DOHH2 (cell line): ENCODE results near the gene CTSD.

ENCODE experiments used
- H3F3A ChIP-seq: fragments of 200-600 bp; sonication (generic), shearing (Covaris generic); 2 replicates; pipeline ENCODE4 v1.6.0; 2016; ENCODE audit warnings: antibody characterized with exemption, mild to moderate bottlenecking; ENCODE audit not compliant: control insufficient read depth, insufficient read depth
- H3K27ac ChIP-seq: fragments of 200-600 bp; sonication (generic); 2 replicates; pipeline ENCODE4 v1.5.1; 2014; ENCODE audit warnings: low read depth, mild to moderate bottlenecking, low read length, moderate library complexity
- H3K27me3 ChIP-seq: fragments of 200-600 bp; sonication (generic); 2 replicates; pipeline ENCODE4 v1.6.1; 2014; ENCODE audit warnings: mild to moderate bottlenecking, low read length, mixed read lengths; ENCODE audit not compliant: control insufficient read depth
- H3K36me3 ChIP-seq: fragments of 200-600 bp; sonication (generic); 2 replicates; pipeline ENCODE4 v1.6.1; 2014; ENCODE audit warnings: mild to moderate bottlenecking, low read length, moderate library complexity, mixed read lengths; ENCODE audit not compliant: control insufficient read depth
- H3K4me1 ChIP-seq: fragments of 200-600 bp; sonication (generic); 2 replicates; pipeline ENCODE4 v1.6.1; 2014; ENCODE audit warnings: mild to moderate bottlenecking, low read length, mixed read lengths; ENCODE audit not compliant: control insufficient read depth
- H3K4me2 ChIP-seq: fragments of 200-600 bp; sonication (generic); 2 replicates; pipeline ENCODE4 v1.6.0; 2014; ENCODE audit warnings: mild to moderate bottlenecking, low read length, moderate library complexity
- H3K4me3 ChIP-seq: fragments of 200-600 bp; sonication (generic); 2 replicates; pipeline ENCODE4 v1.5.1; 2014; ENCODE audit warnings: mild to moderate bottlenecking, low read length, mixed read lengths
- H3K79me2 ChIP-seq: fragments of 200-600 bp; sonication (generic); 2 replicates; pipeline ENCODE4 v1.6.1; 2014; ENCODE audit warnings: mild to moderate bottlenecking, low read length, mixed read lengths; ENCODE audit not compliant: control insufficient read depth
- H3K9me2 ChIP-seq: fragments of 200-600 bp; sonication (generic); replicated peaks from 2 replicates; pipeline ENCODE4 v1.6.1; 2014; ENCODE audit warnings: mild to moderate bottlenecking, low read length, mixed read lengths; ENCODE audit not compliant: control insufficient read depth
- H3K9me3 ChIP-seq: fragments of 200-600 bp; sonication (generic); 2 replicates; pipeline ENCODE4 v1.6.1; 2014; ENCODE audit warnings: antibody characterized with exemption, low read length, mixed read lengths; ENCODE audit not compliant: control insufficient read depth, insufficient read depth
- H4K20me1 ChIP-seq: fragments of 200-600 bp; sonication (generic); 2 replicates; pipeline ENCODE4 v1.6.0; 2014; ENCODE audit warnings: low read depth, mild to moderate bottlenecking, antibody characterized with exemption, low read length, moderate library complexity; ENCODE audit not compliant: control insufficient read depth, insufficient read depth
- EZH2phosphoT487 ChIP-seq: fragments of 200-600 bp; sonication (generic); IDR thresholded peaks from 2 replicates; pipeline ENCODE4 v1.6.1; 2017; ENCODE audit warnings: borderline replicate concordance, mild to moderate bottlenecking, antibody characterized with exemption, low read length, moderate library complexity, mixed read lengths
- TF ChIP-seq, protein P1 (sequence below): fragments of 200-600 bp; sonication (generic); IDR thresholded peaks from one replicate; pipeline ENCODE4 v1.5.1; 2014; ENCODE audit warnings: antibody characterized with exemption, mild to moderate bottlenecking, low read depth, low read length; ENCODE audit not compliant: poor library complexity, severe bottlenecking

CTSD gene

DNA sequence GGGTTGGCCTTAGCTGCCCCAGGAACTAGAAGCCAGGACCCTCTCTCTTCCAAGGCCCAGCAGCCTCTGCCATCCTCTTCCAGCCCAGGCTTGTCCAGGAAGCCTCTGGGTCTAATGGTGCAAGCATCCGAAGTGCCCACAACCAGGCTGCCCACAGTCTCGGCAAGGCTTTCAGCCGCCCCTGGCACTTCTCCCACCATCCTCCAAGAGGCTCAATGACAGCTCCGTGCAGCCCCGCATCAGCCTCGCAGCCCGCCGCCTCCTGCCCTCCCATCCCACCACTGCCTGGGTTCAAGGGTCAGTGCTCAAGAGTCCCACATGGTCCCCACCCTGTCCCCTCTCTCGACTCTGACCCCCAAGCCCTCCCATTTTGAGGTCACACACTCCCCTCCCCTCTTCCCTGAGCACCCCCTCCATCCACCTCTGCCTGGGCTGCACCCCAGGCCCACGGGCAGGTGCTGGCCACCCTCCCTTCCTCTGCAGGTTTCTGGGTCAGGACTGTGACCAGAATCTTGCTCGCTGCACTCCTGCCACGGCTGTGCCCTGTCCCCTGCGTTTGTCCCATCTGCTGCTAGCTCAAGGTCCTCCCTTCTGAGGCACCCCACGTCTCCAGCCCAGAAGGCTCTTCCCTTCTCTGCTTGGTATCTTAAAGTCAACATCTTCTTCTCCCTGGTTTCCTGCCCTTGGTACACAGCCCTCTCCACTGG lies 30.6 kb downstream of the CTSD start:
- Histone ChIP-seq H3K27me3 (no peaks in the 10 kb centered on the region), H3K9me2 (no peaks in the 10 kb centered on the region), H3K4me1 (no peaks in the 10 kb centered on the region), H3K36me3 (no peaks in the 10 kb centered on the region), H3K79me2 (no peaks in the 10 kb centered on the region), H3K4me2 (no peak overlapping the region), H4K20me1 (no peaks in the 10 kb centered on the region), H3K27ac (no peak overlapping the region), H3F3A (no peaks in the 10 kb centered on the region), H3K9me3 (peaks cover 16% of the 10 kb centered on the region; the same call in 1 of the 2 replicates), H3K4me3 (no peak overlapping the region)
- TF ChIP-seq, protein P1, sequence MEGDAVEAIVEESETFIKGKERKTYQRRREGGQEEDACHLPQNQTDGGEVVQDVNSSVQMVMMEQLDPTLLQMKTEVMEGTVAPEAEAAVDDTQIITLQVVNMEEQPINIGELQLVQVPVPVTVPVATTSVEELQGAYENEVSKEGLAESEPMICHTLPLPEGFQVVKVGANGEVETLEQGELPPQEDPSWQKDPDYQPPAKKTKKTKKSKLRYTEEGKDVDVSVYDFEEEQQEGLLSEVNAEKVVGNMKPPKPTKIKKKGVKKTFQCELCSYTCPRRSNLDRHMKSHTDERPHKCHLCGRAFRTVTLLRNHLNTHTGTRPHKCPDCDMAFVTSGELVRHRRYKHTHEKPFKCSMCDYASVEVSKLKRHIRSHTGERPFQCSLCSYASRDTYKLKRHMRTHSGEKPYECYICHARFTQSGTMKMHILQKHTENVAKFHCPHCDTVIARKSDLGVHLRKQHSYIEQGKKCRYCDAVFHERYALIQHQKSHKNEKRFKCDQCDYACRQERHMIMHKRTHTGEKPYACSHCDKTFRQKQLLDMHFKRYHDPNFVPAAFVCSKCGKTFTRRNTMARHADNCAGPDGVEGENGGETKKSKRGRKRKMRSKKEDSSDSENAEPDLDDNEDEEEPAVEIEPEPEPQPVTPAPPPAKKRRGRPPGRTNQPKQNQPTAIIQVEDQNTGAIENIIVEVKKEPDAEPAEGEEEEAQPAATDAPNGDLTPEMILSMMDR = no peak
- TF ChIP-seq EZH2phosphoT487 = no peak

- H3K36me3 ChIP-seq = no peaks in the 10 kb centered on the region
- H3K9me2 ChIP-seq = no peaks in the 10 kb centered on the region
- H4K20me1 ChIP-seq = no peaks in the 10 kb centered on the region
- H3K4me3 ChIP-seq = no peak overlapping the region
- no peaks in the 10 kb centered on the region for H3K79me2 ChIP-seq
- H3K27me3 ChIP-seq = no peaks in the 10 kb centered on the region
- no peaks in the 10 kb centered on the region for H3F3A ChIP-seq
- no peaks in the 10 kb centered on the region for H3K4me1 ChIP-seq
- peaks cover 15% of the 10 kb centered on the region; the same call in 1 of the 2 replicates for H3K9me3 ChIP-seq
- no peak overlapping the region for H3K4me2 ChIP-seq
- TF ChIP-seq, protein P1 = no peak
- TF ChIP-seq EZH2phosphoT487 = no peak
- H3K27ac ChIP-seq = no peak overlapping the region
Observed at GRCh38 chr11:1732418-1733008, 31.2 kb downstream of the CTSD start.

DNA sequence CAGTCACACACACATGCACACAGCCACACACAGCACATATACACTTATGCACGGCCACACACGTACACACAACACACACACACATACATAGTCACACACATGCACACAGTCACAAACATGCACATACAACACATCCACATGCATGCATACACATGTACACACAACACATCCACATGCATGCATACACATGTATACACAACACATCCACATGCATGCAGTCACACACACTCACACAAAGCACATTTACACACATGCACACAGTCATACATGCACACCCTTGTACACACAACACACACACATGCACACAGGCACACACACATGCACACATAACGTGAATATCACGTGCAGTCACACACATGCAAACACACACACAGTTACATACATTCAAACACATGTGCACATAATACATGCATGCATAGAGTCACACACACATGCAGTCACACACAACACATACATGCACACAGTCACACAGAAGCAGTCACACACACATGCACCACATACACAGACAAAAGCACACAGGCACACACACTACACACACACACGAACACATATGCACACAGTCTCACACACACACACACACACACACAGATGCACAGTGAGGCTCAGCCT lies 32.2 kb downstream of the CTSD start:
- Histone ChIP-seq H3K9me3 (peaks cover 10% of the 10 kb centered on the region; the same call in 1 of the 2 replicates), H3K4me1 (no peaks in the 10 kb centered on the region), H3K4me2 (no peak overlapping the region), H3F3A (no peaks in the 10 kb centered on the region), H3K36me3 (no peaks in the 10 kb centered on the region), H4K20me1 (no peaks in the 10 kb centered on the region), H3K9me2 (no peaks in the 10 kb centered on the region), H3K27me3 (no peaks in the 10 kb centered on the region), H3K4me3 (no peak overlapping the region), H3K79me2 (no peaks in the 10 kb centered on the region), H3K27ac (no peak overlapping the region)
- no peak for TF ChIP-seq EZH2phosphoT487
- TF ChIP-seq, protein P1 = no peak
